Right atrium auricular region (tissue), 2 donors: ENCODE results near the gene RHBDL3. TPM values are rescaled to one million over a fixed set of nuclear protein-coding genes. Genes with fewer than 3 reads are reported as not detected.

ENCODE experiments used
- DNase-seq: peaks from one replicate; pipeline ENCODE4 v3.0.0-alpha.2; 2019; ENCODE audit warnings: low spot score
- H3K27ac ChIP-seq, 2 donors: fragments of 200-600 bp; sonication (generic); 1 replicate in 1 of 2; 2 replicates in 1 of 2; pipeline ENCODE4 v1.5.1; 2016 to 2019
- H3K27me3 ChIP-seq, 2 donors: fragments of 200-600 bp; sonication (generic); one replicate each; pipeline versions ENCODE4 v1.5.1 to v1.6.0; 2017 to 2019
- H3K36me3 ChIP-seq: fragments of 200-600 bp; sonication (generic); one replicate; pipeline ENCODE4 v1.5.1; 2016
- H3K4me1 ChIP-seq, 2 donors: fragments of 200-600 bp; sonication (generic); one replicate each; pipeline versions ENCODE4 v1.5.1 to v1.6.0; 2017 to 2019
- H3K4me3 ChIP-seq, 2 donors: fragments of 200-600 bp; sonication (generic); 1 replicate in 1 of 2; 2 replicates in 1 of 2; pipeline ENCODE4 v1.5.1; 2017 to 2019; ENCODE audit warnings: mild to moderate bottlenecking in 1 of 2, moderate library complexity in 1 of 2
- H3K9me3 ChIP-seq, 2 donors: fragments of 200-600 bp; sonication (generic); one replicate each; pipeline ENCODE4 v1.5.1; 2019
- total RNA-seq, 2 donors: library from RNA; depleted of rRNA; stranded (reverse); fragments of >200 nt; gene quantifications; one replicate each; pipeline ENCODE4 v1.1.0, GENCODE V29; 2016
- TF ChIP-seq, protein P1 (sequence below), 2 donors: fragments of 200-600 bp; sonication (generic); IDR thresholded peaks; one replicate each; pipeline ENCODE4 v1.5.1; 2019; ENCODE audit warnings: antibody characterized with exemption in 2 of 2

The RHBDL3 gene
- total RNA-seq, 2 donors from 2014 or later: 18.0 to 19.2 TPM

DNA sequence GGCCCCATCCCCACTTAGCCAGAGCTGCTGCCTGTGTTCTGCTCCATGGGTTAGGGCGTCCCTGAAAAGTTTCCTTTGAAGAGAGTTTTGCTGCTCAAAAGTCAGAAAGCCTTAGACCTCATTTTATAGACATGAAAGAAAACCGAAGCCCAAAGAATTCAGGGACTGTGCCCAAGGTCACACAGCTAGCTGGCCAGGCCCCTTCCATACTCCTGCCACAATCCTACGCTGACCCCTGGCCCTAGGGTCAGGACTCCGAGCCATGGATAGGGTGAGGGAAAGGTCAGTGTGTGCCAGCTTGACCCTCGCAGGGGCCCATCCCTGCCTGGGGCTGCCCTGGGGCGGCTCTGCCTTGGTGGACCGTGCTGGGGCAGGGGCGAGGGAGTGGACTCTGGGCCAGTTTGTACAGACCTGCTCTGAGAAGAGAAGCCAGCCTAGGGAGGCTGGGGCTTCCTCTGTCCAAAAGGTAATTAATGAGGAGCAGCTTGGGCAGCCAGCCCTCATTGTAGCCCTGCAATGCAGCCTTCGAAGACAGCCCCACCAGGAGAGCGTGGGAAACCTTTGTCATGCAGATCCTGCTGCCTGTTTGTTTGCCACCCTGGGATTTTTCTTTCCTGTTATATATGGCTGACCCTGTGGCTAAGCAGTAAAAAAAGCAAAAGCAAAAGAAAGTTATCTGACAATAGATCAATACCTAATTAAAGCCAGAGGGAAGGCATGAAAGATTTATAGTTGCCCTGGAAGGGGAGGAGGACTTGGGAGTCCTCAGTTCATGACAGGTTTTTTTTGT, 37.4 kb downstream of the RHBDL3 start:
- Histone ChIP-seq H3K27ac (no peak overlapping the region), H3K36me3 (no peaks in the 10 kb centered on the region), H3K4me3 (no peak overlapping the region), H3K9me3 (no peaks in the 10 kb centered on the region), H3K4me1 (peaks cover 0 to 17% of the 10 kb centered on the region in 2 donors), H3K27me3 (no peaks in the 10 kb centered on the region)
- no peak for DNase-seq
- TF ChIP-seq, protein P1, sequence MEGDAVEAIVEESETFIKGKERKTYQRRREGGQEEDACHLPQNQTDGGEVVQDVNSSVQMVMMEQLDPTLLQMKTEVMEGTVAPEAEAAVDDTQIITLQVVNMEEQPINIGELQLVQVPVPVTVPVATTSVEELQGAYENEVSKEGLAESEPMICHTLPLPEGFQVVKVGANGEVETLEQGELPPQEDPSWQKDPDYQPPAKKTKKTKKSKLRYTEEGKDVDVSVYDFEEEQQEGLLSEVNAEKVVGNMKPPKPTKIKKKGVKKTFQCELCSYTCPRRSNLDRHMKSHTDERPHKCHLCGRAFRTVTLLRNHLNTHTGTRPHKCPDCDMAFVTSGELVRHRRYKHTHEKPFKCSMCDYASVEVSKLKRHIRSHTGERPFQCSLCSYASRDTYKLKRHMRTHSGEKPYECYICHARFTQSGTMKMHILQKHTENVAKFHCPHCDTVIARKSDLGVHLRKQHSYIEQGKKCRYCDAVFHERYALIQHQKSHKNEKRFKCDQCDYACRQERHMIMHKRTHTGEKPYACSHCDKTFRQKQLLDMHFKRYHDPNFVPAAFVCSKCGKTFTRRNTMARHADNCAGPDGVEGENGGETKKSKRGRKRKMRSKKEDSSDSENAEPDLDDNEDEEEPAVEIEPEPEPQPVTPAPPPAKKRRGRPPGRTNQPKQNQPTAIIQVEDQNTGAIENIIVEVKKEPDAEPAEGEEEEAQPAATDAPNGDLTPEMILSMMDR (IDR thresholded peaks at IDR 0.05): no peak

DNA sequence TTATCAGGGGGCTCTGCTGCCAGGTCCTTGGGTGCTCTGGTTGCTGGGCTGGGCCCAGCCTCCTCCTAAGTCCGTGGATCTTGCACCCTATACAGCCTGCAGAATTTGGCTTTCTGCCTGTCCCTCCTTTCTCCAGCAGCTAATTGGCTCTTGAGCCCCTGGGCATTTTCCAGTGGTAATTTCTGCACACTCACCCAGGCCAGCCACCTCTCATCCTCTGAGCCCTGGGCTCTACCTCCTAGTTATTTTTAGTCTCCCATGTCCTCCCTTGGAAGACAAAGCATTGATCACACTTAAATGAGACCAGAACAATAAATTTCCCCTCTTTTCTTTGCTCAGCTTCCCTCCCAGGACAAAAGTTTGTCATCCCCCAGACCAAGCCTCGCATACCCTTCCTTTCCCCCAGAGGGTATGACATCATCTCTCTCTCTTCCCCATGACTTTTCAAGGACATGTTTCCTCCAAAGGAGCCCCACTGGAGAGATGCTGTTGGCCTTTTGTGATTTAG, 38.2 kb downstream of the RHBDL3 start:
- Histone ChIP-seq H3K36me3 (no peaks in the 10 kb centered on the region), H3K27ac (peak overlapping the region in 1 of 2 donors; percentile 40), H3K27me3 (no peaks in the 10 kb centered on the region), H3K4me1 (peaks cover 0 to 17% of the 10 kb centered on the region in 2 donors), H3K9me3 (no peaks in the 10 kb centered on the region), H3K4me3 (no peak overlapping the region)
- TF ChIP-seq, protein P1 (IDR thresholded peaks at IDR 0.05): no peak
- no peak for DNase-seq

DNA sequence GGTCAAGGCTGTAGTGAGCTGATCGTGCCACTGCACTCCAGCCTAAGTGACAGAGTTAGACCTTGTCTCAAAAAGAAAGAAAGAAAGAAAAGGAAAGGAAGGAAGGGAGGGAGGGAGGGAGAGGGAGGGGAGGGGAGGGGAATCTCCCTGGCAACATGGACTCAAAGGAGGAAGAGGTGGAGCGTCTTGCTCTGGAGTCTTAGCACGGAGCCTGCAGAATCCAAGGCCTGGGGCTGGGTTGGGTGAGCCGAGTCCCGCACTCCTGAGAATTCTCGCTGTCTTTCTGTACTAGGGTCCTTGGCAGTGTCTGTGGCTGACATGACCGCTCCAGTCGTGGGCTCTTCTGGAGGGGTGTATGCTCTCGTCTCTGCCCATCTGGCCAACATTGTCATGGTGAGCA, 39.4 kb downstream of the RHBDL3 start:
- TF ChIP-seq, protein P1 (IDR thresholded peaks at IDR 0.05): no peak
- Histone ChIP-seq H3K36me3 (no peaks in the 10 kb centered on the region), H3K4me3 (no peak overlapping the region), H3K27me3 (no peaks in the 10 kb centered on the region), H3K4me1 (peaks cover 0 to 17% of the 10 kb centered on the region in 2 donors), H3K27ac (no peak overlapping the region), H3K9me3 (no peaks in the 10 kb centered on the region)
- DNase-seq: no peak

DNA sequence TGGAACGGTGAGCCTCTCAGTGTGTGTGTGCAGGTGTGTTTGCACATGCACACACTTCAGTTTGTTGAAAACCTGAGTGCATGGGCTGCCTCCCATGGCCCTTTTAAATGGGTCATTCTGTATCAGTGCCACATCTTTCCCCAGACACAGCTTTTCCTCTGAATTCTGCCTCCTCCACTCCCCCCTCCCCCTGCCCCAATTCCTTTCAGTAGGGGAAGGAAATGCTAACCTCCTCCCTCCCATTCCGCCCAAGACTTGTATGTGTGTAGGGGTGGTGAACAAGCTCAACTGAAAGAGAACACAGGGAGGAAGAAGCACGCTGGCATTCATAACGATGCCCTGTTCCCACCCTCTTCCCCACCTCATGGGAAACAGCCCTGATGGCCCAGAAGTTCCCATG, 42.0 kb downstream of the RHBDL3 start:
- DNase-seq: no peak
- H3K27ac ChIP-seq: no peak overlapping the region
- TF ChIP-seq, protein P1 (IDR thresholded peaks at IDR 0.05): no peak
- H3K4me3 ChIP-seq: no peak overlapping the region
- H3K27me3 ChIP-seq: no peaks in the 10 kb centered on the region
- peaks cover 0 to 17% of the 10 kb centered on the region in 2 donors for H3K4me1 ChIP-seq
- no peaks in the 10 kb centered on the region for H3K9me3 ChIP-seq
- no peaks in the 10 kb centered on the region for H3K36me3 ChIP-seq

DNA sequence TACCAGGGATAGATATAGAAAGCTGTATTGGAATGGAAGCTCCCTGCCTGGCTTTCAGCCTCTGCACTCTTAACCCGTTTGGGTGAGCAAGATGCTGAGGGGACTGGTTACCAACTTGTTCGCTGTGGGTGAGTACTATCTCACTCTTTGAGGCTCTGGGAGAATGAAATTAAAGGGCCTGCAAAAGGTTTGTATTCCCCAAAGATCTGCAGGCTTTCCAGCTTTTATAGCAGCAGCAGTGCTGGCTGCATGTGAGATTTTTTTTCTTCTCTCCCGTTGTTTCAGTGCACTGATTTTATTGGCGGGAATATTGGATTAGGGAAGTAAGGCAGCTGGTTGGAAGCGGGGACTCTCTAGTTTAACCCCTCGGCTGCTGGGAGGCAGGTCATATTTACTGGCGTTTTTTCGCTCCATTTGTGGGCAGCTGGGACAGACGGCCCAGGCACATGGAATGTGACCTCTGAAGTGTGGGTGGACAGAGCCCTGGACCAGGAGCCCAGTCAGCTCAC, 45.5 kb downstream of the RHBDL3 start:
- no peaks in the 10 kb centered on the region for H3K36me3 ChIP-seq
- TF ChIP-seq, protein P1 (IDR thresholded peaks at IDR 0.05): no peak
- peak overlapping the region in 1 of 2 donors; percentile 17 for H3K4me3 ChIP-seq
- H3K27me3 ChIP-seq: no peaks in the 10 kb centered on the region
- no peak overlapping the region for H3K27ac ChIP-seq
- no peaks in the 10 kb centered on the region for H3K4me1 ChIP-seq
- DNase-seq: no peak
- no peaks in the 10 kb centered on the region for H3K9me3 ChIP-seq
